Heart left ventricle (tissue), 16 donors: ENCODE data around the gene CCDC192. TPM values are rescaled to one million over a fixed set of nuclear protein-coding genes. Genes with fewer than 3 reads are reported as not detected.

Source experiments
- ATAC-seq, 4 donors: fragments of 200-7000 bp; cut with Tn5 transposase; one replicate each; pipeline ENCODE4 v1.9.1; 2020 to 2022; ENCODE audit warnings: moderate library complexity in 4 of 4, mild to moderate bottlenecking in 3 of 4, moderate number of reproducible peaks in 1 of 4
- DNase-seq, 5 donors: peaks; one replicate each; pipeline ENCODE4 v3.0.0-alpha.2; 2020
- H3K27ac ChIP-seq, 12 donors: fragments of 200-600 bp; sonication (generic) in 4 of 12; one replicate each; pipeline versions ENCODE4 v1.5.0 to v1.8.0; 2016 to 2022; ENCODE audit warnings: mild to moderate bottlenecking in 2 of 12
- H3K27me3 ChIP-seq, 9 donors: fragments of 200-600 bp; sonication (generic) in 2 of 9; one replicate each; pipeline versions ENCODE4 v1.5.1 to v1.8.0; 2016 to 2022; ENCODE audit warnings: mild to moderate bottlenecking in 3 of 9
- H3K36me3 ChIP-seq, 9 donors: fragments of 200-600 bp; sonication (generic) in 2 of 9; one replicate each; pipeline versions ENCODE4 v1.5.0 to v1.8.0; 2018 to 2022; ENCODE audit warnings: mild to moderate bottlenecking in 2 of 9
- H3K4me1 ChIP-seq, 12 donors: fragments of 200-600 bp; sonication (generic) in 4 of 12; one replicate each; pipeline versions ENCODE4 v1.5.0 to v1.8.0; 2016 to 2022; ENCODE audit warnings: mild to moderate bottlenecking in 3 of 12
- H3K4me3 ChIP-seq, 12 donors: fragments of 200-600 bp; sonication (generic) in 4 of 12; one replicate each; pipeline versions ENCODE4 v1.5.0 to v1.8.0; 2017 to 2022; ENCODE audit warnings: mild to moderate bottlenecking in 9 of 12, moderate library complexity in 4 of 12
- H3K9me3 ChIP-seq, 12 donors: fragments of 200-600 bp; sonication (generic) in 4 of 12; one replicate each; pipeline versions ENCODE4 v1.5.0 to v1.8.0; 2016 to 2022; ENCODE audit warnings: mild to moderate bottlenecking in 1 of 12
- CTCF ChIP-seq, 12 donors: fragments of 200-600 bp; sonication (generic) in 4 of 12; IDR thresholded peaks; one replicate each; pipeline versions ENCODE4 v1.5.0 to v1.8.0; 2018 to 2022; ENCODE audit warnings: antibody characterized with exemption in 12 of 12, mild to moderate bottlenecking in 5 of 12
- POLR2A ChIP-seq, 2 donors: fragments of 450-650 bp; IDR thresholded peaks; one replicate each; pipeline ENCODE4 v1.6.1; 2017; ENCODE audit warnings: antibody characterized with exemption in 2 of 2, mild to moderate bottlenecking in 2 of 2, moderate library complexity in 2 of 2
- WGBS, 4 donors: extraction: QIAGEN DNeasy Blood & Tissue Kit in 2 of 4; methylation state at CpG; one replicate each; pipeline versions ENCODE4 v1.1.5 to v1.1.7; 2013 to 2018; 5-methylcytosine and 5-hydroxymethylcytosine counted together
- intact Hi-C, 10 donors: fragments of 100-400 bp; cut with DNase I; formaldehyde crosslinking; loops; one replicate each; pipeline versions ENCODE4 v1.11.1 to v1.14.2; 2022
- polyA plus RNA-seq, 2 donors: library from polyadenylated mRNA; stranded (reverse); fragments of 200-250 nt; gene quantifications; one replicate each; pipeline ENCODE4 v1.2.3, GENCODE V29; 2013
- total RNA-seq, 9 donors: library from RNA; depleted of rRNA in 2 of 9; stranded (reverse); fragments of >200 nt in 2 of 9; fragmentation: NEBNext Ultra II Directional in 3 of 9; extraction: Animal tissue kit (Norgen Biotek cat#: 25700) in 3 of 9; gene quantifications; one replicate each; pipeline versions ENCODE4 v1.1.0 to v1.2.4, GENCODE V29; 2016 to 2023
- donor health status: ischemic (EF 13 %, LVEDD 7.1; RV severe dilation, severe dysfunction).
- donor health status: healthy with polysubstance abuse.
- donor health status: DM: no; HTN: yes; CAD: no.
- donor health status: DM: no; HTN: no; CAD: no.
- donor health status: ischemic (EF 25% LVEDD 6.9; RV normal size, moderate dysfunction).
- donor health status: ischemic (EF 25% LVEDD 5.7; RV mildly dilated, moderate dysfunction).
- donor health status: healthy.
- donor health status: DM: yes; HTN: yes; CAD: no.
- donor health status: ischemic (EF 35%, LVEDD 5.7; RV mildly dilated, moderate dysfunction).
- donor health status: nonischemic (EF 11% LVEDD 7.7; RV severe dilation, severe dysfunction).
- donor health status: DM: yes; HTN: yes; CAD: no.
- donor health status: PGD.
- donor health status: ischemic (EF 29% LVEDD 5.4; RV normal size, mild dysfunction).
- donor health status: nonischemic (EF 23%, LVEDD 6.1; RV moderate dilation, normal function).

The CCDC192 gene
- total and polyA plus RNA-seq, 11 donors = 0.07 to 1.3 (median 0.42) TPM; not detected in 8

GRCh38 chr5:127860291-127860690 is 157.1 kb downstream of the CCDC192 start:
- no peaks in the 10 kb centered on the region for H3K36me3 ChIP-seq
- H3K4me3 ChIP-seq = no peak overlapping the region
- ATAC-seq (no peak), DNase-seq (no peak)
- H3K4me1 ChIP-seq = peaks cover 0 to 13% (median 6%) of the 10 kb centered on the region in 12 donors
- H3K9me3 ChIP-seq = peaks cover 0 to 6% (median 0%) of the 10 kb centered on the region in 12 donors
- H3K27me3 ChIP-seq = no peaks in the 10 kb centered on the region
- no peak for TF ChIP-seq POLR2A (IDR thresholded peaks at IDR 0.05)
- no peak for TF ChIP-seq CTCF (IDR thresholded peaks at IDR 0.05)
- no peak overlapping the region for H3K27ac ChIP-seq
- intact Hi-C loops = no loop called here
- 96 to 100% (median 98%) methylated on average over 2 of the region's 2 CpGs for WGBS, 4 donors

- intact Hi-C loops = no loop called here
- Histone ChIP-seq H3K27me3 (no peaks in the 10 kb centered on the region), H3K4me3 (no peak overlapping the region), H3K36me3 (no peaks in the 10 kb centered on the region), H3K4me1 (peaks cover 0 to 12% (median under 1%) of the 10 kb centered on the region in 12 donors), H3K27ac (no peak overlapping the region), H3K9me3 (no peaks in the 10 kb centered on the region)
- DNase-seq (no peak), ATAC-seq (no peak)
- TF ChIP-seq POLR2A (IDR thresholded peaks at IDR 0.05) = no peak
- TF ChIP-seq CTCF (IDR thresholded peaks at IDR 0.05) = no peak
Measured at GRCh38 chr5:127863161-127863560, 160.0 kb downstream of the CCDC192 start.

GRCh38 chr5:127863610-127864395 is 160.6 kb downstream of the CCDC192 start:
- ATAC-seq (no peak), DNase-seq (no peak)
- H3K4me3 ChIP-seq = no peak overlapping the region
- no peaks in the 10 kb centered on the region for H3K27me3 ChIP-seq
- H3K27ac ChIP-seq = no peak overlapping the region
- 61 to 77% (median 70%) methylated on average over 7 of the region's 7 CpGs for WGBS, 4 donors
- no peaks in the 10 kb centered on the region for H3K36me3 ChIP-seq
- no peaks in the 10 kb centered on the region for H3K9me3 ChIP-seq
- TF ChIP-seq CTCF (IDR thresholded peaks at IDR 0.05) (no peak), POLR2A (IDR thresholded peaks at IDR 0.05) (no peak)
- intact Hi-C loops = no loop called here
- peaks cover 0 to 12% (median 0%) of the 10 kb centered on the region in 12 donors for H3K4me1 ChIP-seq

- Histone ChIP-seq H3K27ac (no peak overlapping the region), H3K9me3 (no peaks in the 10 kb centered on the region), H3K4me1 (peaks cover 0 to 12% (median 0%) of the 10 kb centered on the region in 12 donors), H3K4me3 (no peak overlapping the region), H3K27me3 (no peaks in the 10 kb centered on the region), H3K36me3 (no peaks in the 10 kb centered on the region)
- intact Hi-C loops = no loop called here
- 92 to 100% (median 97%) methylated on average over 1 of the region's 1 CpG for WGBS, 4 donors
- DNase-seq = no peak
- ATAC-seq = no peak
- no peak for TF ChIP-seq POLR2A (IDR thresholded peaks at IDR 0.05)
- TF ChIP-seq CTCF (IDR thresholded peaks at IDR 0.05) = no peak
Measured at GRCh38 chr5:127864511-127864910, 161.3 kb downstream of the CCDC192 start.
